ENCODE data around the gene HSPD1.
"Not testable (repeated sequence)": the region's sequence is repeated elsewhere in the genome, so short reads cannot be mapped to it uniquely, and the experiment has no call there.

The HSPD1 gene

GRCh38 chr2:197496695-197497094 lies 2.9 kb downstream of the HSPD1 start:
- no peak for DNase-seq

GRCh38 chr2:197495433-197496134 lies 4.1 kb downstream of the HSPD1 start:
- DNase-seq = no peak

DNA sequence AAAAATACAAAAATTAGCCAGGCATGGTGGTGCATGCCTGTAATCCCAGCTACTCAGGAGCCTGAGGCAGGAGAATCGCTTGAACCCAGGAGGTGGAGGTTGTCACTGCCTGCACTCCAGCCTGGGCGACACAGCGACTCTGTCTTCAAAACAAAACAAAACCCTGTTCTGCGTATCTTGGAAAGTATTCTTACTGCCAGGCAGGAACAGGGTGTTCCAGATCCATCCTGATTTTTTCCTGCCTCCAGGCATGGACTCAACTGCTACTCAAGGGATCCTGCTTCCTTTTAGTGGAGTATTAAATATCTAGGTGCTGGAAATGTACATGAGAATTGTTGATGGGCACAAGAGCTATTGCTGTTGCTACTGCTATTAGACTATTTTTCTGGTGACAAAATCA lies 12.3 kb downstream of the HSPD1 start:
- no peak for DNase-seq

DNA sequence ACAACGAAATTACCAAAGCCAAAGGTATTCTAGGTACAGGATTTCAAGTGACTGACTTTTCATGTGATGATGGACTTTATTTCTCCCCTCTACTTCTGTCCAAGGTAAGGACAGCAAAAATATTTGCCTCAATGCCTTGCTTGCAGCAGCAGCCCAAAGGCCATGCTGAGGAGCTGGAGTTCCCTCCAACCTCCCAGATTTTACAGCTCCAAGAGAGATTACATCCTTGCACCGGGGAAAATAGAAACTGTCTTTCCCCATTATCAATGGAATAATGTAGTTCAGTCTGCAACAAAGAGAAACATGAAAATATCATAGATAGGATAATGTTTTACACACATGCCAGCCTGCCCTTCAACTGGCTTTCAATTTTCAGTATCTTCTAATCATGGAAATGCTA lies 13.5 kb downstream of the HSPD1 start:
- DNase-seq = no peak

GRCh38 chr2:197484248-197484647 lies 15.4 kb downstream of the HSPD1 start:
- DNase-seq = not testable (repeated sequence)

GRCh38 chr2:197480165-197481036 lies 19.2 kb downstream of the HSPD1 start:
- no peak for DNase-seq

DNA sequence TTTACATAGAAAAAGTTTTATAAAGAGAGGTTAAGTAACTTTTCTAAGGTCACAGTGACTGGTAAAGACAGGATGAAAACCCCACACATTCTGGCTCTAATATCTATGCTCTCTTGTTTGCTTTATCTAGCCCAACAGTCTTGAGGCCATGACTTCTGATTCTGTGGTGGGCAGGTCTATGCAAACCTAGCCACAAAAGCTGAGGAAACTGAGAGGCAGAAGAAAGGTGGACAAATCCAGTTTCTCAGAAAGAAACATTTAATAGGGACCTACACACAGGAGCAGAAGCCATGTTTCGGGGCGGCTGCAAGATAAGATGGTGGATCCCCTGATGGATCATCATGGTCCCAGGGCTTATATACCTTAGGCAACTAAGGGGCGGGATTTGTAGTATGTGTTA lies 21.8 kb downstream of the HSPD1 start:
- DNase-seq = no peak

DNA sequence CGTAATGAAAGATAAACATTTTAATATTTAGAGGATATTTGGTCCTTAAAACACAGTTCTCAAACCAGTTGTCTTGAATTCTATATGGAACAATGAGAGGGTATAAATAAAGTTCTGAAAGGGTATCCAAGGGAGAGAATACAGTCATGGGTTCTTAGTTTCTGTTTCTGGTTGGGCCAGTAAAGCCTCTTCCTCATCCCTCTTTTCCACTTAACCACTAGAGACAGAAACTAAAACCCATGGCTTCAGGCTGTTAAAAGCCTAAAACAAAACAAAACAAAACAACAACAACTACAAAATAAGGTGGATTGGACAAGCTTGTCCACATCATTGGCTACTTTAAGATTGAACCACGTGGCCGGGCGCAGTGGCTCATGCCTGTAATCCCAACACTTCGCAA lies 27.5 kb downstream of the HSPD1 start:
- no peak for DNase-seq

DNA sequence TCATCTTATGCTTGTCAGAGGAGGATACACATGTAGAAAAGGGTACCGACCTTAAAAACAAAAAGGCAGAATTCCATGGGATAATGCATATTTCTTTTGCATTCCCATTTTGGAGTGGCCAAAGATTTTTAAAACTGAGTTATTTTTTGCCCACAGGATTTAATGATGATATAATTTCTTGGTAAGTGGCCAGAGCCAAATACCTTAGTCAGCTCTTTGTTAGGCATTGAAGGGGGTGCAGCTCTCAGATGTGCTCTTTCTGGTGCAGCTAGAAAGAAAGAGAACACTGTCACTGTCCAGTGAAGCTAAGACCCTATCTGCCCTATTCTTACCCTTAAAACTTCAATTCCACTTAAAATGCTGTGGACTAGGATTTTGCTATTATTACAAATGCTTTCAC lies 35.5 kb downstream of the HSPD1 start:
- DNase-seq = peak; percentile 46

DNA sequence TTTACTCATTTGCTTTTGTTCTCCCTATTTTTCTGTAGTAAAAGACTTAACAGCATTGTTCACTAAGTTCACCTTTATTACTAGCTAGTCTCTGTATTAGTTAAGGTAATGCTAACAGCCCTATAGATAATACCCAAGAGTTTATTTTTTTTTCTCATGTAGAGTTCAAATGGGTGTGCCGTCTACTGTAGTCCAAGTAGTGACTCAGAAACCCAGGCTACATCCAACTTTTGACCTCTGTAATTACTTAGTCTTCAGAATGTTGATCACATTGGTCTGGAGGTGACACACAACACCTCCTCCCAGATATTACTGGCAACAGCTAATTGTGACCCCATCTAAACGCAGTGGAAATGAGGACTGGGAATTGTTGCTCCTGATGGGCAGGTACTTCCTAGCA lies 38.6 kb downstream of the HSPD1 start:
- no peak for DNase-seq

DNA sequence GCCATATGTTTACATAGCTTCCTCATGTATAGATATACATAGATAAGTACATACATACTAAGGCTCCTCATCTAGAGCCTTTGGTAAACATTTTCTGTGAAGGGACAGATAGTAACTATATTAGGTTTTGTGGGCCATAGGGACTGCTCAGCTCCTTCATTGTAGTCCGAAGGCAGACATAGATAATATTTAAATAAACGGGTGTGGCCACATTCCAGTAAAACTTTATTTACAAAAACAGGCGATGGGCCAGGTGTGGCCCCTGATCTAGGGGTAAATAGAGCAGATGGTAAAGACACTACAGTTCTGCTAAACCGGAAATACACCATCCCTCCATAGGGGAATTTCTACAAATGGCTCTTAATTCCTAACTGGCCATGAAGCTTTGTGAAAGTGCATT lies 39.0 kb downstream of the HSPD1 start:
- no peak for DNase-seq

- DNase-seq = no peak
Measured at GRCh38 chr2:197455428-197455827, 44.2 kb downstream of the HSPD1 start.

DNA sequence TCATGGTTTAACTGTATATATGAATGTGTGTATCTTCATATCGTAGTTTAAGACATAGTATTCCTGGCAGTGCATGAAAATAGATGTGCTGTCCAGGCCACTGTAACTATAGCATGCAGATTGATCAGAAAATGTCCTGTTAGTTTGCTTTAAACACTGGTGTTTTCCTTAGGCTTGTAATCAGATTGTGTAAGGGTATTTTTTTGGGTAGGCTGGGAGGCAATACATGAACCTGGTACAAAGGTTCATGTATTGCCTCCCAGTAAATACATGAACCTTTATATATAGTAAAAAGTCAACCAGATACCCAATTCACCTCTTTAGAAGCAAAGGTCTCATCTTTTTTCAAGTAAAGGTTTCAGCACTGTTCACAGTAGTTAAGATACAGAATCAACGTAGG lies 44.7 kb downstream of the HSPD1 start:
- no peak for DNase-seq

DNA sequence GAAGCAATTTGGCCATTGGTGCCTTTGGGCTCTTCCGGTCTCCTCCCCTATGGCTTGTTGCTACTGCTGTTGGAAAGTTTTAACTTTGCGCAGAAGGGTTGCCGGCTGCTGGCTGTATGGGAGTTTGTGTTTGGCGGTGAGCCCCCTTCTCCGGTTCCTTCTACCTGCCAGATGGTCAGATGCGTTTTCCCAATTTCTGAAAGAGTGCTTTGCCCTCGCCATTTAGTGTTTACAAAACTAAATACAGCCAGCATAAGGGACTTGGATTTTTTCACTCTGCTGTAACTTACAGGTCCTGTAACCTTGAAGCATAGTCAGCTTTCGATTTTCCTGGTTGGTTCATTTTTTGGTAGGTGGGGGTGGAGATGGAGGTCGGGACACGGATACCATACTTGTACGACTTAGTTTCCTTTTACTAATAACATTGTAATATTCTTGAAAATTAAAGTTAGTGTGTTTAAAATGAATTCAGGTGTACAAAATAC lies 45.7 kb downstream of the HSPD1 start:
- DNase-seq = no peak

DNA sequence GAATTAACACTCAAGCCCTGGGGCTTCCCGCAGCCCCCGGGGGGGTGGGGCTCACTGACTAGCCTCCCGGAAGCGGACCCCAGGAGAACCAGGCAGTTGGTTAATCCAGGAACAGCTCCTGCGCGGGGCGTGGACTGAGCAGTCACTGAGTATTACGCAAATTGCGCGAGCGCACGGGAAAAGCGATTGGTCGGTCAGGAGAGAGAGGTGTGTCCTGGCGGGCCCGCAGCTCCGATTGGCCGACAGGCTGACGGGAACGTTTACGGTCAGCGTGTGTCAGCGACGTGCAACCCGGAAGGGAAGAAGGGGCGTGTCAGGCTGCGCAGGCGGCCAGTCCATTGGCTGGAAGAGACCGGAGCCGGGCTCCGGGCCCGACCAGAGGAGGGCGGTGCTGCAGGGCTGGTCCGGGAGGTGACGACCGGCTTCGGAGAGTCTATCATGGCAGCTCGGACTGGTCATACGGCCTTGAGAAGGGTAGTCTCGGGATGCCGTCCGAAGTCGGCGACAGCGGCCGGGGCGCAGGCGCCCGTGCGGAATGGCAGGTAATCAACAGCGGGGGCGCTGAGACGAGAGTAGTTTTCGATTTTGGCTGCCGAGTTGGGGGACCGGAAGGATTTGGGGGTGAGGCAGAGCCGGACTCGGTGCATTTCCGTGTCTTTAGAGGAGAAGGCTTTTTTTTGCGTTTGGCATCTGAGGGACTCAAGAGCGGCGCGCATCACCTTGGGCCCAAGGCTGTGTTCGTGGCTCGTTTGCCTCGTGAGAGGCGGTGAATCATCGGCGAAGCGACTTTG lies 46.3 kb downstream of the HSPD1 start, which contains the start of gene COQ10B:
Gene COQ10B, plus strand, starts transcription at position 430 of the 791 bp plus-strand sequence. Its CDS starts 9 bp downstream, at position 439.
- peak; percentile 100 for DNase-seq

DNA sequence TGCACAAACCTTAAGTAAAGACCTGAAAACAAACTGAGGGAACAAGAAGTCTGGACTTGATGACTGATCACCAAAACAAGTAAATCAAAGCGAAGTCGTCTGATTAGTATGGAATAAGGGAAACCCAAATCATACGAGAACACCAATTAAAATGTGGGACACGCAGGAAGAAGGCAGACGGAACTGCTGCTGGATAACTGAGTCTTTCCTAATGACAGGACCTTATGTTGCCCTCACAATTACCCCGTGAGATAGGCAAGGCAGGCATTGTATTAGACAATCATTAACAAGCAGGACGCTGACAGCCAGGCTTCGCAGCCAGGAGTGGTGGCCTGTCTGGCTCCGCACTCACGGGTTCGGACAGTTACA lies 46.9 kb downstream of the HSPD1 start:
- DNase-seq = no peak

GRCh38 chr2:197450935-197451358 lies 48.7 kb downstream of the HSPD1 start:
- not testable (repeated sequence) for DNase-seq

- DNase-seq = no peak
Measured at GRCh38 chr2:197450465-197450864, 49.2 kb downstream of the HSPD1 start.

DNA sequence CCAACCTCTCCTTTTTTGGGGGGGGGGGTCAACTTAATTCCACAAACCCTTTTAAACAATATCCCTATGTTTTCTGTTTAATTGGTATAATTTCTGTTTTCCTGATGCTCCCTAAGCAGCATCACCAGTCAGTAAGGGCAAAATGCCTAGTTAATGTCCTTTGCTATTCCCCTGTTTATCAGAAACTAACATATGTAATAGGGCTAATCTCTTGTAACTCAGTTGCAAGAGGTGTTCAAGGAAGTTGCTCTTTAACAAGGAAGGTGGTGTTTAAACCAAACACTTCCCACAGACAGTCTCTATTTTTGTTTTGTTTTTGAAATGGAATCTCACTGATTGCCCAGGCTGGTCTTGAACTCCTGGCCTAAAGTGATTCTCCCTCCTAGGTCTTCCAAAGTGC lies 52.8 kb downstream of the HSPD1 start:
- no peak for DNase-seq

GRCh38 chr2:197445746-197446145 lies 53.9 kb downstream of the HSPD1 start:
- peak; percentile 28 for DNase-seq

- DNase-seq = no peak
Measured at GRCh38 chr2:197442857-197443256, 56.8 kb downstream of the HSPD1 start.

DNA sequence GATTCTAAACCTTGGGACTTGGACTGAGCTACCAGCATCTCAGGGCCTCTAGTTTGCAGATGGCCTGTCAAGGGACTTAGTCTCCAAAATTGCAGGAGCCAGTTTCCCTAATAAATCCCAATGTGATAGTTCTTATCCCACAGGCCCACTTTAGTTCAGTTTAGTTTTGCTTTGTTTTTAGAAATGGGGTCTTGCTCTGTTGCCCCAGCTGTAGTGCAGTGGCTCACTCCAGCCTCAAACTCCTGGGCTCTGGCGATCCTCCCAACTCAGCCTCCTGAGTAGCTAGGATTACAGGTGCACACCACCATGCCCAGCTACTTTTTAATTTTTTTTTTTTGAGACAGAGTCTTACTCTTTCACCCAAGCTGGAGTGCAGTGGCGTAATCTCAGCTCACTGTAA lies 62.3 kb downstream of the HSPD1 start:
- DNase-seq = no peak

All from fibroblast of skin of scalp (primary cell).